ENCODE measurements around the gene PCIF1. TPM values are rescaled to one million over a fixed set of nuclear protein-coding genes. Genes with fewer than 3 reads are reported as not detected.

PCIF1 gene
- total and polyA plus RNA-seq, 2 donors (not counting 3 experiments of a cell fraction or from before 2014, with no cell fraction given), result 26.4 to 27.2 TPM

GRCh38 chr20:45993197-45993951 lies 58.9 kb downstream of the PCIF1 start:
- TF ChIP-seq MYC (IDR thresholded peaks at IDR 0.05; ENCODE audit: low read depth, low read length), result no peak
- TF ChIP-seq MAX (IDR thresholded peaks at IDR 0.05; ENCODE audit: insufficient read depth, insufficient read length), result no peak
- TF ChIP-seq GATA2 (IDR thresholded peaks at IDR 0.05; ENCODE audit: insufficient read depth, insufficient read length, low read depth, low read length), result no peak
- no peak for TF ChIP-seq FOS (IDR thresholded peaks at IDR 0.05; ENCODE audit: borderline replicate concordance, insufficient read depth, low read length)
- TF ChIP-seq POLR2AphosphoS5 (IDR thresholded peaks at IDR 0.05; ENCODE audit: insufficient read depth, low read depth, low read length), result no peak
- TF ChIP-seq EZH2 (IDR thresholded peaks at IDR 0.05; ENCODE audit: borderline replicate concordance, low read depth, low read length, severe bottlenecking), result no peak
- TF ChIP-seq CTCF (IDR thresholded peaks at IDR 0.05; ENCODE audit: extremely low read depth in 1 of 2, insufficient read depth in 1 of 2, low read depth in 1 of 2, low read length in 2 of 2), result no peak
- no peak for TF ChIP-seq POLR2A (IDR thresholded peaks at IDR 0.05; ENCODE audit: low read depth, low read length)
- no peak for TF ChIP-seq JUN (IDR thresholded peaks at IDR 0.05; ENCODE audit: borderline replicate concordance, insufficient read depth, insufficient read length, low read depth)
- FAIRE-seq (no peak), DNase-seq (ENCODE audit: low read depth, low spot score) (no peak)
- H3K9ac ChIP-seq (replicated peaks; ENCODE audit: extremely low read depth, insufficient read depth, low read length), result no peak overlapping the region
- ChIA-PET POLR2A (no interaction called here), CTCF (interaction anchor here (1.3 kb wide), 1 partner anchor 19 kb away, joined by 3 read pairs; no protein-coding TSS in a partner anchor)
- no peak overlapping the region for H3K4me3 ChIP-seq (replicated peaks in 1 of 3; ENCODE audit: insufficient read depth in 1 of 3, low read depth in 1 of 3, low read length in 3 of 3)
- no peaks in the 10 kb centered on the region for H3K4me1 ChIP-seq (ENCODE audit: control insufficient read depth, extremely low read depth, insufficient read depth, low read length)
- no peaks in the 10 kb centered on the region for H3K79me2 ChIP-seq (ENCODE audit: control insufficient read depth, insufficient read depth, low read length)
- H3K4me2 ChIP-seq (ENCODE audit: insufficient read depth, low read length), result no peak overlapping the region
- no peaks in the 10 kb centered on the region for H3K9me3 ChIP-seq (replicated peaks; ENCODE audit: control insufficient read depth, insufficient read depth, low read length)
- BruUV-seq (replicated peaks), result no TSS peak
- peaks cover 5 to 10% of the 10 kb centered on the region in 2 experiments for H3K27me3 ChIP-seq (ENCODE audit: control insufficient read depth in 2 of 2, insufficient read depth in 2 of 2, low read length in 2 of 2)
- no peaks in the 10 kb centered on the region for H4K20me1 ChIP-seq (replicated peaks; ENCODE audit: control insufficient read depth, extremely low read depth, insufficient read depth, low read length)
- H3K36me3 ChIP-seq (ENCODE audit: control insufficient read depth in 2 of 2, extremely low read depth in 1 of 2, insufficient read depth in 2 of 2, low read length in 2 of 2), result no peaks in the 10 kb centered on the region
- H2AFZ ChIP-seq (ENCODE audit: low read depth, low read length), result no peak overlapping the region
- intact Hi-C loops (cut with micrococcal nuclease) (no loop called here), dilution Hi-C loops (cut with MboI; ENCODE audit: extremely low pct_ligation_motif_present, low sequenced_read_pairs) (no loop called here)
- H3K27ac ChIP-seq (ENCODE audit: insufficient read depth, low read depth, low read length), result no peak overlapping the region
- H3K9me1 ChIP-seq (replicated peaks; ENCODE audit: control insufficient read depth, extremely low read depth, insufficient read depth, low read length), result no peaks in the 10 kb centered on the region
